Epithelial cell of proximal tubule (primary cell): Measurements from ENCODE around the gene PPP1R9B. TPM values are rescaled to one million over a fixed set of nuclear protein-coding genes. Genes with fewer than 3 reads are reported as not detected.

ENCODE experiments used
- DNase-seq: peaks from one replicate; pipeline ENCODE4 v3.0.0-alpha.2; 2011; ENCODE audit warnings: low read depth
- H3K4me3 ChIP-seq: 2 replicates; pipeline ENCODE4 v1.5.1; 2011; ENCODE audit warnings: low read depth, mild to moderate bottlenecking, low read length
- total RNA-seq: library from RNA; depleted of rRNA; stranded (reverse); fragments of >200 nt; gene quantifications from 2 replicates; pipeline ENCODE4 v1.2.3, GENCODE V29; 2015
- TF ChIP-seq, protein P1 (sequence below): conservative IDR thresholded peaks from 2 replicates; pipeline ENCODE4 v1.5.1; 2012; ENCODE audit warnings: low read depth, mild to moderate bottlenecking, low read length

PPP1R9B gene
- total RNA-seq, 1 donor from 2014 or later: 33.8 TPM

DNA sequence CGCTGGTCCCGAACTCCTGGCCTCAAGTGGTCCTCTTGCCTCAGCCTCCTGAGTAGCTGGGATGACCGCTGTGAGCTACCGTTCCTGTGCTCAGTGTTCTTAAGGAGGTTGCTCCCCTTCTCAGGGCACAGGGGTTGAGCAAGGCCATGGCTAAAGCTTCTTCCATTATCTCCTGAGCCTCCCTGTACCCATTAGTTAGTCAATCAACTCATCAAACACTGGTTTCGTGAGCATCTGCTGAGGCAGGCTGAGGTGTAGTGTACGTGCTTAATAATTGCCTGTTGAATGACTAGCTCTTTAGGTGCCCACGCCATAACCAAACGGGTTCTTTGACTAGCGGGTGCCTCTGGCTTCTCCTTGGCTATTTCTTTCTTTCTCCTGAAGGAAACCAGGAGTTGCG is 27.0 kb upstream of the PPP1R9B start:
- H3K4me3 ChIP-seq: no peak overlapping the region
- no peak for DNase-seq

GRCh38 chr17:50176559-50177357 is 26.3 kb upstream of the PPP1R9B start:
- DNase-seq: no peak
- no peak overlapping the region for H3K4me3 ChIP-seq
- TF ChIP-seq, protein P1, sequence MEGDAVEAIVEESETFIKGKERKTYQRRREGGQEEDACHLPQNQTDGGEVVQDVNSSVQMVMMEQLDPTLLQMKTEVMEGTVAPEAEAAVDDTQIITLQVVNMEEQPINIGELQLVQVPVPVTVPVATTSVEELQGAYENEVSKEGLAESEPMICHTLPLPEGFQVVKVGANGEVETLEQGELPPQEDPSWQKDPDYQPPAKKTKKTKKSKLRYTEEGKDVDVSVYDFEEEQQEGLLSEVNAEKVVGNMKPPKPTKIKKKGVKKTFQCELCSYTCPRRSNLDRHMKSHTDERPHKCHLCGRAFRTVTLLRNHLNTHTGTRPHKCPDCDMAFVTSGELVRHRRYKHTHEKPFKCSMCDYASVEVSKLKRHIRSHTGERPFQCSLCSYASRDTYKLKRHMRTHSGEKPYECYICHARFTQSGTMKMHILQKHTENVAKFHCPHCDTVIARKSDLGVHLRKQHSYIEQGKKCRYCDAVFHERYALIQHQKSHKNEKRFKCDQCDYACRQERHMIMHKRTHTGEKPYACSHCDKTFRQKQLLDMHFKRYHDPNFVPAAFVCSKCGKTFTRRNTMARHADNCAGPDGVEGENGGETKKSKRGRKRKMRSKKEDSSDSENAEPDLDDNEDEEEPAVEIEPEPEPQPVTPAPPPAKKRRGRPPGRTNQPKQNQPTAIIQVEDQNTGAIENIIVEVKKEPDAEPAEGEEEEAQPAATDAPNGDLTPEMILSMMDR: no peak

More for the DNA sequence above, 27.0 kb upstream of the PPP1R9B start:
- TF ChIP-seq, protein P1: no peak

- no peak overlapping the region for H3K4me3 ChIP-seq
- TF ChIP-seq, protein P1: no peak
- no peak for DNase-seq
Measured at GRCh38 chr17:50175035-50175807, 24.7 kb upstream of the PPP1R9B start.

DNA sequence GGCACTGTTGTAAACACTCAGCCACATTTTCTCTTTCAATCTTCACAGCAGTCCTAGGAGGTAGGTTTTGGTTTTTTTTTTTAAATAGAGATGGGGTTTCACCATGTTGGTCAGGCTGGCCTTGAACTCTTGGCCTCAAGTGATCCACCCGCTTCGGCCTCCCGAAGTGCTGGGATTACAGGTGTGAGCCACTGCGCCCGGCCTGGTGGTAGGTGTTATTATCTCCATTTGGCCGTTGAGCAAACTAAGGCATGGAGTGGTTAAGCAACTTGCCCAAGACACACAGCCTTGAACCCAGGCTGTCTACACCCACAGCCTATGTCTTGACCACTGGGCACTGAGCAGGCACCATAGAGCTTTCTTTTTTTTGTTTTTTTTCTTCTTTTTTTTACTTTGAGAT is 24.0 kb upstream of the PPP1R9B start:
- H3K4me3 ChIP-seq: no peak overlapping the region
- no peak for DNase-seq

DNA sequence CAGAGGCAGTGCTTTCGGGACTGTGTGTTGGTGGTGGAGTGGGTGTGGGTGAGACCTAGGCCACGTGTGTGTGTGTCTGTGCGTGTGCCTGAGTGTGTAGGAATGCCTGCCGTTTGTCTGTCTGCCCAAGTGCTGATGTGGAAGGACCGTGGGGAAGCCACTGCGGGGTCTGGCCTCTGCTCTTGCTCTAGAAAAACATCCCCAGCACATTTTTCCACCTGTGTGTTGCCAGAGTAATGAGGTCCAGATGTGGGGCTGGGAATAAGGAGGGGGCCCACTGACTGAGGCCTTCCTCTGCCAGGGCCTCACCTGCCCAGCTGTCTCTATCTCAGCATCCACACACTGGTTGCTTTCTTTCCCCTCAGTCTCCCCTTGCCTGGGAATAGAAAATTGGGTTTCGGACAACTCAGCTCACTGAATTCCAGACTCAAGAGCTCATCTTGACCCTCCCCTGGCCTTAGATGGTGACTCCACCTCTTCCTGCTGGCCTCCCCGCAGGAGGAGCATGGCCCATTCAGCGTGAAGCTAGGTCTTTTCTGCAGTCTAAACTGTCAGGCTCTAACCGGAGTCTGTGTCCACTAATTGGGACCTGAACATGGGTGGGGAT is 23.0 kb upstream of the PPP1R9B start:
- DNase-seq: no peak
- TF ChIP-seq, protein P1: no peak
- no peak overlapping the region for H3K4me3 ChIP-seq

More for the DNA sequence above, 24.0 kb upstream of the PPP1R9B start:
- TF ChIP-seq, protein P1: no peak

- H3K4me3 ChIP-seq: no peak overlapping the region
- TF ChIP-seq, protein P1: no peak
- DNase-seq: no peak
Measured at GRCh38 chr17:50172936-50173334, 22.5 kb upstream of the PPP1R9B start.
